GM19455 (cell line): Measurements from ENCODE around the gene GIT2.
"Not testable (repeated sequence)": the region's sequence is repeated elsewhere in the genome, so short reads cannot be mapped to it uniquely, and the experiment has no call there.

Experiments used
- ATAC-seq: cut with Tn5 transposase; IDR thresholded peaks from one replicate; pipeline ENCODE4 v1.9.1; 2021; ENCODE audit not compliant: unreplicated experiment

GIT2 gene

DNA sequence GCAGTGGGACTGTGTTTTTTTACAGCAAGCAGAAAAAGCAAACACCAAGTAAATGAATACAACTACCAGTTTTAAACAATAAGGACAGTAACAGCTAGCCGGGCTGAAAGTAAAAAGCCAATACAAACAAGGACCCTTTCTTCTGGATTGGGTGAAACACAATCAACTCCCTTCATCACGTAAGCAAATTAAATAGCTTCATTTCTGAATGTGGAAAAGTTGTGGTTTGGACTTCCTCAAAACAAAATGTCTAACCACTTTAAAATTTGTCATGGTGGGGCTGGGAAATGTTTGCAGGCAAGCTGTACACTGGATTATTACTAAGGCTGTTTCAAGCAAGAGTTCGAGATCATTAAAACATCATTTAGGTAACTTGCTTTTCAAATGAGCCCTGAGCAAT, 48.6 kb downstream of the GIT2 start:
- no peak for ATAC-seq

DNA sequence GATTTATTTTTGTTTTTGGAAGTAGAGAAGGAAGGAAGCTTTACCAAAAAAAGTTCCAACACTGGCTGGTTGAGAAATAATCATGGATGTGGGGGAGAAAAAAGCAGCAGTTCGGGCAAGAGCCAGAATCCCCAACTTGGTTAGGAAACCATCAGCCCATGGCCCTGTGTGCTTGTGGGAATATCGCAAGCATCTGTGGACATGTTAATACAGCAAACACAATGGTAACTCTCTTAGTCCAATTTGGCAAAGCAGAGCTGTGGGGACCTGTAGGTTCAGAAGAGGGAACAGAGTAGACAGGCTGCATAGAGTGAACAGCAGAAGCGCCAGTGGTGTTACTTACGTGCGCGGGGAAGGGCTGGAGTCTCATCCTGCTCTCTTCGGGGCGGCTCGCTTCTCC, 49.3 kb downstream of the GIT2 start:
- no peak for ATAC-seq

DNA sequence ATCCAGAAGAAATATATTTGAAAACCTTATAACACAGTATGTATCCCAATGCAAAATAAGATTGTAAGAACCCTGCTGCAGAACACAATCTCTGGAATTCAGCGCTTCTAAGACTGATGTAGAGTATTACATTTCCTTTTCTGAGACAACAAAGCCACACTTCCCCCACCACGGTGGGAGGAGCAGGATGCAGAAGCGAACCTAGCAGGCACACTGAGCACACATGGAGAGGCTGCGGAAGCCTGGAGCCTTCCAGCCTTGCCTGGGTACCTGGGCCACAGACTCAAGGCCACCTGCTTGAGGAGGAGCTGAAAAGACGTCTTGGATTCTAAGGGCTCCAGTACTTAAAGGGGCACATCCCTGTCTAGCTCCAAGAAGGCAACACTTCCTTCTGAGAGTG, 49.7 kb downstream of the GIT2 start:
- ATAC-seq, result no peak

DNA sequence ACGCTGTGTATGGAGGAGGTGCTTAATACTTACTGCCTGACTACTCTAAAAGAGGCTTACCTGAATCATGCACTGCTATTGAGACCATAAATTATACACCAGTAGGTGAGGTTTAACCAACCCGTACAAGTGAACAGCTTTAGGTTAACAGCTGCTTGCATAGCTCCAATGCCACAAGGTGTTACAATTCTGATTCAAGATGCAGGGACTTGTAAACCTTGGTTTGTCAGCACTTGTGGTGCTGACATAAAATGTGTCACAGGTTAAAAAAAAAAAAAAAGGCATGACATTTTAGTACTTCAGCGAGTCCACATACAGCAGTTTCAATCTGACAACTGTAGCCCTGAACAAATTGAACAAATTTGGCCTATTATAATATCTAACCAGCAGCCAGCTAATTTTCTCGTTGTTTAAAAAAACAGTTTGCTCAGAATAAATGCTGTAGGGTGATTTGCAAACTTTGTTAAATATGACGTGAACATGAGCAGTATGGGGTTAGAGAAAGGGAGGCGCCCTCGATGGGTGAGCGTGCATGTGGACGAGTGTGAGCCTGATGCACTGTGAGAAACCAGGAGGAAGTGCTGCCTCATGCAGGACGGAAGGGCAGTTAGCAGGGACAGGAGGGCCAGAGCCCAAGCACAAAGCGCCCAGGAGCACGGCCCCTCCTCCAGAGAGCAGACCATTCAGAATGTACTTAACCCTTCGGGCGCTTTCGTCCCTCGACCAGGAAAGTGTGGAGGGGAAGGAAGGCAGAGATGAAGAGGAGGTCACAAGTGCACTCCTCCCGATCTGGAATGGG, 51.4 kb downstream of the GIT2 start:
- ATAC-seq, result no peak

DNA sequence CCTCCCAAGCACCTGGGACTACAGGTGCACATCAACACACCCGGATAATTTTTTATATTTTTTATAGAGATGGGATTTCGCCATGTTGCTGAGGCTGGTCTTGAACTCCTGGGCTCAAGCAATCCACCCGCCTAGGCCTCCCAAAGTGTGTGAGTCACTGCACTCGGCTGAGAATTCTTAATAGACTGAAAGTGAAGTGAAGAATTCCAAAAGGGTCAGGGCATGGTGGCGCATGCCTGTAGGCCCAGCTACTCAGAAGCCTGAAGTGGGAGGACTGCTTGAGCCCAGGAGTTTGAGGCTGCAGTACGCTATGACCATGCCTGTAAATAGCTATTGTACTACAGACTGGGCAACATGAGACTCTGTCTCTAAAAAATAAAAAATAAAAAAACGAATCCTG, 52.4 kb downstream of the GIT2 start:
- ATAC-seq, result no peak

DNA sequence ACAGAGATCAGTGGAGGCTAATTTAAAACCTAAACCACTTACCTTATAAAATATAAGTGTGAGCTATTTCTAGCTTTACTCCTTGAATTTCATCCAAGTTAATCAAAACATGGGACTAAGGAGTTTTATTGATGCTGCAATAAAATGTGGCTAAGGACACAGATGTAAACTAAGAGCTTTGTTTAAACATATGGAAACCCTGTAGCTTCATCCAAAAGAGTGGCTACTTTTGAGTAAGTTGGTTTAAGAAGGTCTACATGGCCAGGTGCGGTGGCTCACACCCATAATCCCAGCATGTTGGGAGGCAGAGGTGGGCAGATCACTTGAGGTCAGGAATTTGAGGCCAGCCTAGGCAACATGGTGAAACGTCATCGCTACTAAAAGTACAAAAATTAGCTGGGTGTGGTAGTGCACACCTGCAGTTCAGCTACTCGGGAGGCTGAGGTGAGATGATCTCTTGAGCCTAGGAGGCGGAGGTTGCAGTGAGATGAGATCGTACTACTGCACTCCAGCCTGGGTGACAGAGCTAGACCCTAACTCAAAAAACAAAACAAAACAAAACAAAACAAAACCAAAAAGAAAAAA, 55.7 kb downstream of the GIT2 start:
- no peak for ATAC-seq

DNA sequence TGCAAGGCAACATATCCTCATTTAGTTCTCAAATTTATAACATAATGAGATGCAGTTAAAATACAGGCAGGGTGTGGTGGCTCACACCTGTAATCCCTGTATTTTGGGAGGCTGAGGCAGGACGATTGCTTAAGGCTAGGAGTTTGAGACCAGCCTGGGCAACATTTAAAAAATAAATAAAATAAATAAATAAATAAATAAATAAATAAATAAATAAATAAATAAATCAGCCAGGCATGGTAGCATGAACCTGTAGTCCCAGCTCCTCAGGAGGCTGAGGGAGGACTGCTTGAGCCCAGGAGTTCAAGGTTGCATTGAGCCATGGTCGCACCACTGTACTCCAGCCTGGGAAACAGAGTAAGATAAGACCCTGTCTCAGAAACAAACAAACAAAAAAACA, 56.7 kb downstream of the GIT2 start:
- no peak for ATAC-seq

DNA sequence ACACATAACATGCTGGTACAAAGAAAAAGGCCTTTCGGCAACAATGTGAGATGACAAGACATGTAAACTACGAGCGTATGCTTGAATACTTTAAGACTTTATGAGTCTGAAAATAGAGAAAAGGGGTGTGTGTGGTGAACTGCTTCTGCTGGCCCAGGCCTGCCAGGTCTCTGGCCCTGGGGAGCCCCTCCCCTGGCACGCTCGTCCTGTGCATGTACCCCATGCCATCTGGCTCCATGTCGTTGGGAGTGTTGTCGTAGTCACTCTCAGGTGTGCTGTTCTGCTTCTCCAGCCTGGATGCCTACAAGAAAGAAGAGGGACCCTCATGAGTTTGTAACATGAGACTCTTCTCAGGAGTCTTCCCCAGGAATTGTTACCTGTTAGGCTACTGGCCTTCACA, 57.2 kb downstream of the GIT2 start:
- no peak for ATAC-seq

DNA sequence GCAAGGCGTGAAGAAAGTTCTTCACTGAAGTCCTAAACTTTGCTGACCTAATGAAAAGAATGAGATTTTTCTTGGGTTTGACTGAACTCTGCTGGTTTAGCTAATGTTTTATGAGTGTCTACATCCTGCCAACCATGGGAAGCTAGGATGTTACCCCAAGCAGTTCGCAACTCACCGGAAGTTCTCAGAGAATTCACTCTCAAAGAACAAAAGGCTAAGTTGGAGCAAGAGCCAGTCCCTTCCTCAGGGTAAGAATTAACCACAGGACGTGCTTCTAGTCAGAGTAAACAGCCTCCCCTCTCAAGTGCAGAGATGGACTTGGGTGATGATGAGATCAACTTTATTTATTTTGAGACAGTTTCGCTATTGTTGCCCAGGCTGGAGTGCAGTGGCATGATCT, 58.8 kb downstream of the GIT2 start:
- no peak for ATAC-seq

DNA sequence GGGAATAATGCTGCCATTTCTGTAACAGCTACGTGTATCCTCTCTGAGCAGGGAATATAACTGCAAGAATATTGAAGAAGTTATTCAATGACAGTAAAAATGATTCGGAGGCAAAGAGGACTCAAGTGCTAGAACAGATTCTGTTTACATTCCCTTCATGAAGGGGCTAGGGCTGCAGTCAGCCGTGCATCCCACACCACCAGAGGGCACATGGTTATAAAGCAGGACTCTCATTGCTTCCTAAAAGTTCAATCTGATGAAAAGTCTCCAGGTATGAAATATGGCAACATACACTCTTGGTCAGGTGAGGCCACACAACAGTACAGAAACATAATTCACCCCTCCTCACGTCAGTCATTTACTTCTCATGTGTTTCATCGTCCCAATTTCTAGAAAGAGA, 62.1 kb downstream of the GIT2 start:
- no peak for ATAC-seq

DNA sequence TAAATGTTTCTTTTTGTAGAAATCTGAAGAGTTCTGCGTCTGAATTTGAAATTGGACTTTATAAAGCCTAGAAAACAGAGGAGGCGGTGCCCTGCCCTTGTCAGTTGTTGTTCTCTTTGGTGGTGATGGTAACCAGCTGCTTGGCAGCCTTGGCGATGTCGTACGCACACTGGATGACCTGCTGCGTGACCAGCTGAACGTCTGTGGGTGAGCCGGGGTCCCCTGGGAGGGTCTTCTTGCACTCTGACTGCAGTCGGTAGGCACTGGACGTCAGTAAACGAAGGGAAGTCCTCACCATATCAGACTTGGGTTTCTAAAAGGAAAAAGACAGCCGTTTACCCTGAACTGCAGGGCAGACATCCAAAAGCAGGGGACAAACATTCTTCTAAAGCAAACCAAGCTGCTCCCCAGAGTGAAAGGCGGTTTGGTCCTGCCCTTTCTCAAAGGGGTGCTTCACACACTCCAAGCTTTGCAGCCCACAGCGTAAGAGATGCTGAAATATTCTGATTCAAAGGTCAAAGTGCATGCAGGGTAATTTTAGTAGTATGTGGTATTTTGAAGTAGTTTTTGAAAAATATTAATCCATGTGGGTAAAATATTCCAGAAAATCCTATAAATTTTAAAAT, 63.2 kb downstream of the GIT2 start:
- no peak for ATAC-seq

DNA sequence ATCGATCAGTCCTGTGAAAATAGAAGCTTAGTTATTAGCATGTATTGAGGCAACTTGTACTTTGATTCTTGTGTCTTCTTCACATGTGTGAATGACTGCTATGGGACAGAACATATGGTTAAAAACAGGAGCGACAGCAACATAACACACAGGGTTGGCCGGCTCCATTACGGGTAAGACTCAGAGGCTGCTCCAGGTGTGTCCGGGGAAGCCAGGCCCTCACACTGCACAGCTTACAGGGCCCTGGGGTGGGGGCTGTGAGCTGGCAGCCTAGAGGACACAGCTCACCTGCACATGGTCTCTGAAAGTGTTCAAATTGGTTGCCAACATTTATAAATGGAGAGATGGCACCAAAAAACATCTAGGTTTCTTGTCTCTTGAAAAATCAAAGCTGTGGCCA, 65.0 kb downstream of the GIT2 start:
- ATAC-seq, result no peak

DNA sequence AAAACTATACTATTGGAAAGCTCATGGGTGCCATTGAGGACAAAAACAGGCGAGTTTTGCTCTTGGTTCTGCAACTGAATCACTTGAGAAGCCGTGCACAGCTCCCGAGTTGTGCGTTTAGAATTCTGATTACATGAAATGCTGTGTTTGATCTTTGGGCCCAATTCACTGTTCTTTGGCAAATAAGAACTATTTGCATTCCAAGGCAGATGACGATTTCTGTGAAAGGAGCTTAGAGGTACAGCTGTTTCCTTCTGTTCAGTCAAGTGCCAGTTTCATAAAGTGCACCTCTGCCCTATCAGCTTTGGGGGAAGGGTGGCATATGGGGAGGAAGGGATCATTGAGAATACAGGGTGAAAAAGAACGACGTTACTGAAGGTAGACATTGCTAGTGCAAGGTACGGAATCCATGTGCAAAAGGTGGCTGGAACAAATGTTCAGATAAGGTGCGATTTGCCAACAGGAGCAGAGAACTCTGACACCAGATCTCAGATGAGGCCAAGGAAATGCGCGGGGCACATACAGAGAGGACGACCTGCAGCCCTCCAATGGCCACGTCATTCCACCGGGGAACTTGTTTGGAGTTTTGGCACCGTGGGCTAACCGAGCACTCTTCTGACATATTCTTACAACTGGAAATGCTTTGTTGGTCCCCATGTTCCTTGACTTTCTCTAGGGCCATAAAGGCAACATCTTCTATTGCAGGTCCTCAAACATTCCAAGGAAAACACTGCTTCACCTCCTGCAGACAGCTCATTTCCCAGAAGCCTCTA, 66.0 kb downstream of the GIT2 start:
- no peak for ATAC-seq

DNA sequence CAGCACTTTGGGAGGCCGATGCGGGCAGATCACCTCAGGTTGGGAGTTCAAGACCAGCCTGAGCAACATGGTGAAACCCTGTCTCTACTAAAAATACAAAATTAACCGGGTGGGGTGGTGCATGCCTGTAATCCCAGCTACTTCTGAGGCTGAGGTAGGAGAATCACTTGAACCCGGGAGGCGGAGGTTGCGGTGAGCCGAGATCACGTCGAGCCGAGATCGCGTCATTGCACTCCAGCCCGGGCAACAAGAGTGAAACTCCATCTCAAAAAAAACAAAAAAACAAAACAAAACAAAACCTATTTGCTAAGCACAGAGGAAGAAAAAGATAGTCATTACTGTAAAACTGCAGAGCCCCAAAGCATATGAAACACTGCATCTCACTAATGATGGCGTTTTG, 66.8 kb downstream of the GIT2 start:
- not testable (repeated sequence) for ATAC-seq

DNA sequence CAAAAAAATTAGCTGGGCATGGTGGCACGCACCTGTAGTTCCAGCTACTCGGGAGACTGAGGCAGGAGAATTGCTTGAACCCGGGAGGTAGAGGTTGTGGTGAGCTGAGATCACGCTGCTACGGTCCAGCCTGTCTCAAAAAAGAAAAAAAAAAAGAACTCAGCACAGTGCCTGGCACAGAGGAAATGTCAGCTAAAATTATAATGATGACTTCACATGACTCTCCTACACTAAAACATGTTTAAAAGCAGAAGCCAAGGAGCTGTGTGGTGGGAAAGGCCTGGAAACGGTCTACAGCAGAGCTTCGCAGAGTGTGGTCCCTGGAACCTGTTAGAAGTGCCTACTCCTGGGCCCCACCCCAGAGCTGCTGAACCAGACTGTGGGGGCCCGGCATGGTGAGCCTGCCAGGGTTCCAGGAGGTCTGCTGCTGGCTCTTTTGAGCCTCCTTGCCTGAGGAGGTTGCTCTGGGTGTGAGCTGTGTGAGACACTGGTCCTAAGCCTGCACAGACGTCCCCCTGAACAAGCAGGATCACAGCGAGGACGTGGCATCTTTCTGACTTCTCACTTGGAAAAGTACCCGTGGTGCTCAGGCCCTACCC, 68.0 kb downstream of the GIT2 start:
- ATAC-seq, result no peak

DNA sequence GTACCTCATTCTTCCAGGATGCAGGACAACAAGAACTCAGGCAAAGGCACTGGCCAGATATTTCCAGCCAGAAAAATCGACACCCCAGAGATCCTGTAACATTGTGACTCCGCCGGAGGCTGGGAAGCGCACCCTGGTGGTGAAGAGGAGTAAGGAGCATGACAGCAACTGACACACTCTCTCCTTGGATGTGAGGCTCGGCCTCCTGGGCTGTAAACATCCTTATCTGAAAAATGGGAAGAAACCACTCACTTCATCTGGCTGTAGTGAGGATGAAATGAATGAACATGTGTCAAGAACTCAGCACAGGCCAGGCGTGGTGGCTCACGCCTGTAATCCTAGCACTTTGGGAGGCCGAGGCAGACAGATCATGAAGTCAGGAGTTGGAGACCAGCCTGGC, 68.5 kb downstream of the GIT2 start:
- no peak for ATAC-seq

DNA sequence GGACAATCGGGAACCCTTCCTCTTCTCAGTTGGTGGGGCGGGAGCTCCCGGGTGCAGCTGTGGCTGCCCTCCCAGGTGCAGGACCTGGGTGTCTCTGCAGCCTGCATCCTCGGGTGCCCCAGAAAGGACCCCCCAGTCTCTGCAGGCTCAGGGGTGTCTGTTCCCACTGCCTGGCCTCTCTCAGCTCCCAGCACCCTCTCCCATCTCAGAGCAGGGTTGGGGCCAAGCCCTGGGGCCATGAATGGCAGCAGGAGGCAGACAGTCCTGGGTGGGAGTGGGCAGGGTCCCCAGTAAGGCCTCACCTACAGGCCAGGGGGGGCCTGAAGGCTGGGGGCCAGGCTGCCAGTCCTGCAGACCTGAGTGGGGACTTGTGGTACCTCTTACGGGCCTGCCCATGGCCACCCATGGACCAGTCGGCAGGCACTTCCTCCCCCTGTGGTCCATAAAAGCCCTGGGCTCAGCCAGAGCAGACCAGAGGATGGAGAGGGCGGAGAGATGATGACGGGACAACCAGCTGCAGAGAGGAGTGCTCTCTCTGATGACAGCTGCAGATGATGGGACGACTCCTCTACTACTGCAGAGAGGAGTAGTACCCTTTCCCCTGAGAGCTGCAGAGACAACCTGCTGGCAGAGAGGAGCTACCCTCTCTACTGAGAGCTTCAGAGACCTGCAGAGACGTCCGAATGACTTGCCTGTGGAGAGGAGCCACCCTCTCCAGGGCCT, 69.5 kb downstream of the GIT2 start:
- ATAC-seq, result no peak

DNA sequence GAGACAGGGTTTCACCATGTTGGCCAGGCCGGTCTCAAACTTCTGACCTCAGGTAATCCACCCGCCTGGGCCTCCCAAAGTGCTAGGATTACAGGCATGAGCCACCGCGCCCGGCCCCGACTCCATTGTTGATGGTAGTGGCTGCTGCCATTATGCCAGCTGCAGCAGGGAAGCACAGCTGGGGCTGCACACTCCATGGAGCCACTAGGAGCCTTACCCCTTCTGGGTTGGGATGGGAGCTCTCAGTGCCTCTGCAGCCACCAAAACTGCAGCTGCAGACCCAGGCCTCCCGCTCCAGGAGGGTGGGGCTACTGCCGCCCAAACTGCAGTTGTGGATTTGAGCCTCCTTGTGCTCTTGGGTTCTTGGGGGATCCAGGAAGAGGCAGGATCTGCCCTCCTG, 70.2 kb downstream of the GIT2 start:
- no peak for ATAC-seq

DNA sequence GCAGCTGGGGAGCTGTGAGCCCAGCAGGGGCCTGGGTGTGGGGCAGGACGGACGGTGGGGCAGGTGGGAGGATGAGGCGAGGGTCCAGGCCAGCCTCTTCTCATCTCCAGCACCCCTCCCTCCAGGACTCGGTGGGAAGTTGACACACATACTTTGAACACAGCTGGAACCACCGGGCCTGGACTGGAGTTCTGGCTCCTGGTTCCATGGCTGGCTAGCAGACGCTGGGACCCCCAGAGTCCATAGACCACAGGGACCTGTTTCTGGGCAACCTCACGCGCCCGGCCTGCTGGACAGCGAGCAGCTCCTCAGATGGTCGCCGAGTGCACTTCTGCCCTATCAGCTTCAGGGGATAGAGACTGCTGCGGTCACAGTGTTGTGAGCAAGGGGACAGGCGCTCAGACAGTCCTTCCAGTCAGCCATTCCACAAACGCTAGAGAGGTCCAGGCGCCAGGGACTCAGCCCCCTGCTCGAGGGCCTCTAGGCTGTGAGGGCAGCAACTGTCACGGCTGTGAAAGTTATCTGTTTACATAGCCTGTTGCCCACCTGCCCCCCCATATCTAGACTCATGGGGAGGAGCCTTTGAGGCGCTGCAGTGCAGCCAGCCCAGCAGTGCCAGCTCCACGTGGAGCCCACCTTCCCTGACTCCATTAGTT, 70.9 kb downstream of the GIT2 start:
- no peak for ATAC-seq
